ACC112 (cell line): ENCODE results near the gene SEMA3G.

Experiments used
- H2AFZ ChIP-seq: fragments of 200-600 bp; sonication (generic); one replicate; pipeline ENCODE4 v1.6.0; 2017; ENCODE audit warnings: antibody characterized with exemption, low read length; ENCODE audit not compliant: unreplicated experiment
- H3K27ac ChIP-seq: fragments of 200-600 bp; sonication (generic); 2 replicates; pipeline ENCODE4 v1.5.1; 2014; ENCODE audit warnings: low read depth, mild to moderate bottlenecking, antibody characterized with exemption, low read length, moderate library complexity
- H3K27me3 ChIP-seq: fragments of 200-600 bp; sonication (generic); 2 replicates; pipeline ENCODE4 v1.6.1; 2014; ENCODE audit warnings: mild to moderate bottlenecking, antibody characterized with exemption, low read length, moderate library complexity, mixed read lengths; ENCODE audit not compliant: insufficient read depth
- H3K36me3 ChIP-seq: fragments of 200-600 bp; sonication (generic); 2 replicates; pipeline ENCODE4 v1.6.1; 2016; ENCODE audit warnings: mild to moderate bottlenecking, antibody characterized with exemption, low read length, moderate library complexity, mixed read lengths; ENCODE audit not compliant: insufficient read depth
- H3K4me1 ChIP-seq: fragments of 200-600 bp; sonication (generic); one replicate; pipeline ENCODE4 v1.6.1; 2016; ENCODE audit warnings: low read length, mixed read lengths; ENCODE audit not compliant: insufficient read depth, unreplicated experiment, control insufficient read depth
- H3K4me3 ChIP-seq: fragments of 200-600 bp; sonication (generic); 2 replicates; pipeline ENCODE4 v1.5.1; 2014; ENCODE audit warnings: mild to moderate bottlenecking, low read depth, low read length
- H3K79me2 ChIP-seq: fragments of 200-600 bp; sonication (generic); one replicate; pipeline ENCODE4 v1.6.0; 2016; ENCODE audit warnings: low read length; ENCODE audit not compliant: control insufficient read depth, unreplicated experiment, insufficient read depth

Gene SEMA3G

GRCh38 chr3:52436500-52437149, 8.3 kb downstream of the SEMA3G start:
- H3K4me3 ChIP-seq = no peak overlapping the region
- no peak overlapping the region for H2AFZ ChIP-seq
- peaks cover 7% of the 10 kb centered on the region for H3K4me1 ChIP-seq

GRCh38 chr3:52435246-52436101, 9.4 kb downstream of the SEMA3G start:
- no peak overlapping the region for H2AFZ ChIP-seq
- no peaks in the 10 kb centered on the region for H3K79me2 ChIP-seq
- no peak overlapping the region for H3K27ac ChIP-seq
- peaks cover 7% of the 10 kb centered on the region for H3K4me1 ChIP-seq
- H3K27me3 ChIP-seq = no peaks in the 10 kb centered on the region
- no peak overlapping the region for H3K4me3 ChIP-seq
- H3K36me3 ChIP-seq = no peaks in the 10 kb centered on the region

More at GRCh38 chr3:52436500-52437149, 8.3 kb downstream of the SEMA3G start:
- Histone ChIP-seq H3K27ac (no peak overlapping the region), H3K79me2 (no peaks in the 10 kb centered on the region), H3K36me3 (no peaks in the 10 kb centered on the region), H3K27me3 (no peaks in the 10 kb centered on the region)

GRCh38 chr3:52434491-52435115, 10.3 kb downstream of the SEMA3G start:
- Histone ChIP-seq H3K27me3 (no peaks in the 10 kb centered on the region), H3K36me3 (no peaks in the 10 kb centered on the region), H3K4me1 (peaks cover 7% of the 10 kb centered on the region), H3K79me2 (no peaks in the 10 kb centered on the region), H3K4me3 (no peak overlapping the region), H2AFZ (no peak overlapping the region), H3K27ac (no peak overlapping the region)

GRCh38 chr3:52433996-52434479, 10.9 kb downstream of the SEMA3G start:
- Histone ChIP-seq H2AFZ (no peak overlapping the region), H3K4me3 (no peak overlapping the region), H3K27ac (no peak overlapping the region), H3K79me2 (no peaks in the 10 kb centered on the region), H3K36me3 (no peaks in the 10 kb centered on the region), H3K27me3 (no peaks in the 10 kb centered on the region), H3K4me1 (peaks cover 7% of the 10 kb centered on the region)

GRCh38 chr3:52433328-52433995, 11.4 kb downstream of the SEMA3G start:
- Histone ChIP-seq H3K4me1 (peaks cover 7% of the 10 kb centered on the region), H3K27me3 (no peaks in the 10 kb centered on the region), H3K79me2 (no peaks in the 10 kb centered on the region), H3K4me3 (no peak overlapping the region), H3K27ac (no peak overlapping the region), H2AFZ (no peak overlapping the region), H3K36me3 (no peaks in the 10 kb centered on the region)

- Histone ChIP-seq H3K36me3 (no peaks in the 10 kb centered on the region), H3K4me3 (no peak overlapping the region), H3K4me1 (peaks cover 7% of the 10 kb centered on the region), H3K79me2 (no peaks in the 10 kb centered on the region), H3K27ac (no peak overlapping the region), H3K27me3 (no peaks in the 10 kb centered on the region), H2AFZ (no peak overlapping the region)
These were observed 12.2 kb downstream of the SEMA3G start for GRCh38 chr3:52432691-52433141.

- Histone ChIP-seq H3K4me1 (peaks cover 7% of the 10 kb centered on the region), H3K36me3 (no peaks in the 10 kb centered on the region), H3K79me2 (no peaks in the 10 kb centered on the region), H3K27me3 (no peaks in the 10 kb centered on the region), H3K27ac (no peak overlapping the region), H3K4me3 (no peak overlapping the region), H2AFZ (no peak overlapping the region)
These were observed 12.7 kb downstream of the SEMA3G start for GRCh38 chr3:52432225-52432624.

- H2AFZ ChIP-seq = no peak overlapping the region
- no peak overlapping the region for H3K4me3 ChIP-seq
- H3K4me1 ChIP-seq = peaks cover 3% of the 10 kb centered on the region
- H3K79me2 ChIP-seq = no peaks in the 10 kb centered on the region
- no peaks in the 10 kb centered on the region for H3K27me3 ChIP-seq
- H3K36me3 ChIP-seq = no peaks in the 10 kb centered on the region
- no peak overlapping the region for H3K27ac ChIP-seq
These were observed 13.3 kb downstream of the SEMA3G start for GRCh38 chr3:52431459-52432223.

GRCh38 chr3:52430416-52430810, 14.5 kb downstream of the SEMA3G start:
- Histone ChIP-seq H2AFZ (no peak overlapping the region), H3K36me3 (no peaks in the 10 kb centered on the region), H3K4me1 (no peaks in the 10 kb centered on the region), H3K79me2 (no peaks in the 10 kb centered on the region), H3K27ac (no peak overlapping the region), H3K27me3 (no peaks in the 10 kb centered on the region), H3K4me3 (no peak overlapping the region)
